Neural cell (in vitro differentiated cells): ENCODE results near the gene ZSCAN2. TPM values are rescaled to one million over a fixed set of nuclear protein-coding genes. Genes with fewer than 3 reads are reported as not detected.

Source experiments
- H2AFZ ChIP-seq: fragments of 200-600, 300-800 bp; sonication (generic), shearing (Covaris generic); 2 replicates; pipeline ENCODE4 v1.6.0; 2014; ENCODE audit warnings: low read depth, mild to moderate bottlenecking, antibody characterized with exemption, low read length, moderate library complexity
- H3F3A ChIP-seq: fragments of 200-600 bp; shearing (Covaris generic); 2 replicates; pipeline ENCODE4 v1.6.1; 2016; ENCODE audit warnings: mild to moderate bottlenecking, moderate library complexity, mixed read lengths, antibody characterized with exemption, low read length; ENCODE audit not compliant: insufficient read depth, poor library complexity, severe bottlenecking
- H3K27ac ChIP-seq: fragments of 200-600, 300-800 bp; sonication (generic), shearing (Covaris generic); 2 replicates; pipeline ENCODE4 v1.5.1; 2014; ENCODE audit warnings: mild to moderate bottlenecking, low read length, moderate library complexity
- H3K27me3 ChIP-seq: fragments of 300-800, 200-600 bp; sonication (generic), shearing (Covaris generic); 2 replicates; pipeline ENCODE4 v1.6.0; 2014; ENCODE audit warnings: mild to moderate bottlenecking, low read depth, low read length, moderate library complexity; ENCODE audit not compliant: insufficient read depth
- H3K36me3 ChIP-seq: fragments of 300-800, 200-600 bp; sonication (generic), shearing (Covaris generic); 2 replicates; pipeline ENCODE4 v1.5.1; 2014; ENCODE audit warnings: mild to moderate bottlenecking, antibody characterized with exemption, low read length, moderate library complexity; ENCODE audit not compliant: insufficient read depth
- H3K4me2 ChIP-seq: fragments of 300-800, 200-600 bp; sonication (generic), shearing (Covaris generic); 2 replicates; pipeline ENCODE4 v1.6.0; 2014; ENCODE audit warnings: mild to moderate bottlenecking, low read length
- H3K4me3 ChIP-seq: fragments of 300-800, 200-600 bp; sonication (generic), shearing (Covaris generic); 2 replicates; pipeline ENCODE4 v1.5.1; 2014; ENCODE audit warnings: mild to moderate bottlenecking, low read length, moderate library complexity
- H3K79me2 ChIP-seq: fragments of 200-600 bp; shearing (Covaris generic); replicated peaks from 2 replicates; pipeline ENCODE4 v1.6.0; 2014; ENCODE audit warnings: mild to moderate bottlenecking, low read length, moderate library complexity; ENCODE audit not compliant: insufficient read depth
- H3K9ac ChIP-seq: fragments of 300-800, 200-600 bp; sonication (generic), shearing (Covaris generic); 2 replicates; pipeline ENCODE4 v1.6.1; 2016; ENCODE audit warnings: mild to moderate bottlenecking, low read length, mixed read lengths
- H3K9me2 ChIP-seq: fragments of 200-600 bp; shearing (Covaris generic); 2 replicates; pipeline ENCODE4 v1.6.1; 2016; ENCODE audit warnings: mild to moderate bottlenecking, low read length, mixed read lengths; ENCODE audit not compliant: insufficient read depth
- H3K9me3 ChIP-seq: fragments of 200-600, 300-800 bp; sonication (generic), shearing (Covaris generic); 2 replicates; pipeline ENCODE4 v1.6.1; 2016; ENCODE audit warnings: mild to moderate bottlenecking, mixed run types, low read length, moderate library complexity, mixed read lengths
- H4K20me1 ChIP-seq: fragments of 200-600 bp; shearing (Covaris generic); 2 replicates; pipeline ENCODE4 v1.6.1; 2016; ENCODE audit warnings: mild to moderate bottlenecking, mixed run types; ENCODE audit not compliant: insufficient read depth
- CTCF ChIP-seq: fragments of 450-650 bp; IDR thresholded peaks from 2 replicates; pipeline ENCODE4 v1.5.1; 2014; ENCODE audit warnings: antibody characterized with exemption, mild to moderate bottlenecking, moderate library complexity; ENCODE audit not compliant: poor library complexity, severe bottlenecking
- EP300 ChIP-seq: fragments of 450-650 bp; conservative IDR thresholded peaks from 2 replicates; pipeline ENCODE4 v1.6.1; 2014; ENCODE audit warnings: antibody characterized with exemption, mild to moderate bottlenecking, moderate library complexity; ENCODE audit not compliant: poor library complexity, severe bottlenecking
- EZH2 ChIP-seq: fragments of 200-600, 300-800 bp; shearing (Covaris generic), sonication (generic); IDR thresholded peaks from 2 replicates; pipeline ENCODE4 v1.6.1; 2014; ENCODE audit warnings: antibody characterized with exemption, low read length, borderline replicate concordance, mild to moderate bottlenecking; ENCODE audit not compliant: insufficient read depth, poor library complexity, severe bottlenecking
- MXI1 ChIP-seq: fragments of 450-650 bp; conservative IDR thresholded peaks from 2 replicates; pipeline ENCODE4 v1.6.1; 2014; ENCODE audit warnings: antibody characterized with exemption, mild to moderate bottlenecking; ENCODE audit not compliant: poor library complexity, severe bottlenecking
- POLR2AphosphoS5 ChIP-seq: IDR thresholded peaks from 2 replicates; pipeline ENCODE4 v1.6.1; 2012
- RAD21 ChIP-seq: fragments of 450-650 bp; conservative IDR thresholded peaks from 2 replicates; pipeline ENCODE4 v1.6.1; 2014; ENCODE audit warnings: antibody characterized with exemption, mild to moderate bottlenecking, moderate library complexity
- REST ChIP-seq: IDR thresholded peaks from 2 replicates; pipeline ENCODE4 v1.6.1; 2012; ENCODE audit warnings: borderline replicate concordance
- SMC3 ChIP-seq: fragments of 450-650 bp; conservative IDR thresholded peaks from 2 replicates; pipeline ENCODE4 v1.6.1; 2014; ENCODE audit warnings: antibody characterized with exemption, mild to moderate bottlenecking, moderate library complexity; ENCODE audit not compliant: poor library complexity
- TAF1 ChIP-seq: IDR thresholded peaks from 2 replicates; pipeline ENCODE4 v1.6.1; 2012; ENCODE audit warnings: low read depth
- polyA plus RNA-seq: library from polyadenylated mRNA; depleted of rRNA; stranded (reverse); fragments of >200 nt; gene quantifications from 2 replicates; pipeline ENCODE4 v1.2.3, GENCODE V29; 2014

Gene ZSCAN2
- polyA plus RNA-seq, 1 donor from 2014 or later = 55.6 TPM

- Histone ChIP-seq H3K9me3 (no peaks in the 10 kb centered on the region), H3K4me2 (no peak overlapping the region), H3K36me3 (no peaks in the 10 kb centered on the region), H2AFZ (no peak overlapping the region), H3K27ac (no peak overlapping the region), H3F3A (no peaks in the 10 kb centered on the region), H3K9me2 (no peaks in the 10 kb centered on the region), H3K4me3 (no peak overlapping the region), H3K27me3 (no peaks in the 10 kb centered on the region), H3K79me2 (peaks cover 11% of the 10 kb centered on the region), H3K9ac (no peak overlapping the region), H4K20me1 (no peaks in the 10 kb centered on the region)
- TF ChIP-seq RAD21 (no peak), REST (no peak)
Measured at GRCh38 chr15:84648539-84648938, 47.7 kb downstream of the ZSCAN2 start.

GRCh38 chr15:84649706-84650105 lies 48.9 kb downstream of the ZSCAN2 start:
- Histone ChIP-seq H3F3A (no peaks in the 10 kb centered on the region), H4K20me1 (no peaks in the 10 kb centered on the region), H2AFZ (no peak overlapping the region), H3K79me2 (peaks cover 11% of the 10 kb centered on the region), H3K9ac (no peak overlapping the region), H3K4me3 (no peak overlapping the region), H3K4me2 (no peak overlapping the region), H3K36me3 (no peaks in the 10 kb centered on the region), H3K9me2 (no peaks in the 10 kb centered on the region), H3K9me3 (no peaks in the 10 kb centered on the region), H3K27ac (no peak overlapping the region), H3K27me3 (no peaks in the 10 kb centered on the region)
- TF ChIP-seq REST = no peak
- no peak for TF ChIP-seq SMC3
- TF ChIP-seq POLR2AphosphoS5 = no peak
- TF ChIP-seq CTCF = no peak
- no peak for TF ChIP-seq EP300
- no peak for TF ChIP-seq RAD21
- TF ChIP-seq EZH2 = no peak
- TF ChIP-seq MXI1 = no peak
- TF ChIP-seq TAF1 = no peak
